HG03469 (cell line): ENCODE measurements around the gene MYLK.
"Not testable (repeated sequence)": the region's sequence is repeated elsewhere in the genome, so short reads cannot be mapped to it uniquely, and the experiment has no call there.

Experiments used
- ATAC-seq: cut with Tn5 transposase; IDR thresholded peaks from one replicate; pipeline ENCODE4 v1.9.1; 2021; ENCODE audit warnings: mild to moderate bottlenecking, moderate library complexity, moderate number of reproducible peaks; ENCODE audit not compliant: unreplicated experiment

Gene MYLK

DNA sequence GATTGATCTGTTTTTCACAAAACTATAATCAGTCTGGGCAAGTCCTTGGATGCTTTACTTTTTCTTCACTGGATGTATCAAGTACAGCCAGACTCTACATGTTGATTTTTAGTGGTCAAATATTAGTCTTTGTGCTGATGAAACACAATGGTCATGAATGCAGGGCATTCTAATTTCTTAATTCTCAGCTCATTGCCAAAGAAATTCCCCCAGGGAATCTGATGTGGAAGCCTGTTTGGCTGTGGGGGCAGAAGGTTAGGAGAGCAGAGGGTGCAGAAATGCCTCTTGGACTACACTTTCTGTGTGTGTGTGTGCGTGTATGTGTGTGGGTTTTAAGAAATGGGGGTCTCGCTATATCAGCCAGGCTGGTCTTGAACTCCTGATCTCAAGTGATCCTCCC lies 250.6 kb downstream of the MYLK start:
- no peak for ATAC-seq

DNA sequence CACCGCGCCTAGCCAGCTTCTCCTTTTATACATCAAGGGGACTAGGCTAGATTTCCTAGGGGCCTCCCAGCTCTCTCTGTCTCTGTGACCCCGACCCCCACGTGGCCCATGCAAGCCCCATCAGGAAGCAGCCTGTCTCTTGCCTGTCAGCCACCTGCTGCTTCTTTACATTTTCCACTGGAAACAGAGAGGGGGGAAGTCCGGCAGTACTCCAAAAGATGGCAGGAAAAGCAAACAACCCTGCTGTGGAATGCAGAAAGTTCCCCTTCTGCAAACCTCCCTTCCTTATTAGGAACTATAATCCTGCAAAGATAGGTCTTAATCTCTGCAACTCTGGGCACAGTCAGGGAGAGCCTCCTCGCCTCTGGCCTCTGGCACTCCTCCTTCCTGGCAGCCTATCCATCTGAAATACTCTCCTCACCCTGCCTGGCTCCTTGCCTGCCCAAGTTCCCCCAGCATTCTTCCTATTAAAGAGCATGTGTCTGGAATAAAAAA lies 251.9 kb downstream of the MYLK start:
- no peak for ATAC-seq

DNA sequence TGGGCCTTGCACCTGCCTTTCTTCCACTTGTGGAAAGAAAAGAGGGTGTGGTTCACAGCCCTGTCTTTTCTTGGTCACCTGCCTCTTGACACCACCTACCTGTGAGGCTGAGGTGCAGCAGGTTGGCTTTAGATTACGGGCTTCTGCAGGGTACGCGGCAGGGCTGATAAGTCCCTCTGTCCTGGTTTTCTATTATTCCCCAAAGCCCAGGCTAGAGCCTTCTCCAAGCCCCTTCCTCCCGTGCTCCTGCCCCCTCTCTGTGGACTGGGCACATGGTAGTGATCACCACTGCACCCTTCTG lies 254.4 kb downstream of the MYLK start:
- no peak for ATAC-seq

DNA sequence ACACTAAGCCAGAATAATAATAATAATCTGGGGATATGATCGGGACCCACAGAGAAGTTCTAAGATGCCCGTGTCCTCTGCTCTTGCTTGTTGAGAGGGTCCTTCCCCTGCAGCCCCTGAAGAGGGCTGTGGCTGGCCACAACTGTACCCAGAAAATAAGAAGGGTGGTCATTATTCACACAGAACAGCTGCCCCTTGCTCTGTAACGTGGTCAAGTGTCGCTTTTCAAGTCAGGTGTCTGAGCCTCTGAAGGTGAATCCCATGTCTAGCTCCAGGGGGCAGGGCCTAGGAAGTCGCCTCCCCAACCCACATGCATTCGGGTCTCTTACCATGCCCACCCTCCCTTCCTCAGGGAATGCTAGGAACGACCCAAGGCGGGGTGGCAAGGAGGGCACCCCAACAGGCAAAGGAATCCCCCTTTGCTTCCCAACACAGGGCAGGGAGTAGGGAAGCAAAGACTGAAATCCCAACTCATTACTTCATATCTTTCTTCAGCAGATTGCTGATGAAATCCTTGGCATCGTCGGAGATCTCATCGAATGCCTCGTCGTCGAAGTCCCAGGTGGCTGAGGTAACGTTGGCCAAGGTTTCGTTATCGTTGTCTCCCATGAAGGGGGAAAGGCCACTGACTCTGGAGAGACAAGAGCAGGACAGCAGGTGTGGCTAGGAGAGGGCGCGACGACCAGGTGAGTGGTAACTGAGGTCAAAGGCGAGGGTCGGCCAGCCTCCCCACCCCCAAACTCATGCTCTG lies 255.0 kb downstream of the MYLK start:
- no peak for ATAC-seq

DNA sequence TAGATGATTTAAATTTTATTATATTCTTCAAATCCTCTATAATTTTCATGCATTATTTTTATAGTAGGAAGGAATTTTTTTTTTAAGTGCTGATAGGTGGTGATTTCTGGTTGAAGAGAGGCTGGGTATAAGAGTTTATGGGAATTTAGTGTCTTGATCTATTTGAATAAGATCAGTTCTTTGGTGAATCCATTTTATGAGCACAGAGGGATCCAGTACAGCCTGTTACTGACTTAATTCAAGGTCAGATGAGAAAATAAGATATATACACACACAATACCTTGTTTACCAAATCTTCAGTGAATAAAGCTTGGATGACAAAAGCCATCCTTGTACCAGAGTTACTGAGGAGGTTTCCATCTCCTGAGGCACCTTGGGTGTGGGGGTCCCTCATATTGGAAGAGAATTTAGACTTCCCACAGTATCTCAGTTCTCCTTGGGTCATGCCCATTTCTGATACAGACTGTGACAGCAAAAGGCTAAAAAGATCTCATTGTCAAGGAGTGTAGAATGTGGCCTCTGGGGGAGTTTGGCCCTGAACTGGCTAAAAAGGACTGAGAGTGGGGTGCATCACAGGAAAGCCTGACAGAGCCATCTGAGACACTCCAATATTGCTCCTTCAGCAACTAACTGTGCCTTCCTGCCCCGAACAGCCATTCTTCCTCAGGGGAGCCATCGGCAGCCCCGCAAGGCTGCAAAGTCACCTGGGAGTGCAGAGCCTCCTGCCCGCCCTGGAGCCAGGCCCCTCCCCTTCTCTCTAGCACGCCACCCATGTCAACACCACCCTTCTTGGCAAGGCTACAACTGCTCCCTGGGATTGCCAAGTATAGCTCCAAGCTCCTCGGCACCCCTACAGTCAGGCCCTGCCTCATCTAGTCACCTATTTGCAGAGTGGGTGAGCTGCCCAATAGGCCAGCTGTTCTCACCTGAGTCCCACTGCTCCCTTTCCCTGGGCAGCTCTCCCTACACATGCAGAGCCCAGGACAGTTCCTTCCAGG lies 256.2 kb downstream of the MYLK start:
- no peak for ATAC-seq

DNA sequence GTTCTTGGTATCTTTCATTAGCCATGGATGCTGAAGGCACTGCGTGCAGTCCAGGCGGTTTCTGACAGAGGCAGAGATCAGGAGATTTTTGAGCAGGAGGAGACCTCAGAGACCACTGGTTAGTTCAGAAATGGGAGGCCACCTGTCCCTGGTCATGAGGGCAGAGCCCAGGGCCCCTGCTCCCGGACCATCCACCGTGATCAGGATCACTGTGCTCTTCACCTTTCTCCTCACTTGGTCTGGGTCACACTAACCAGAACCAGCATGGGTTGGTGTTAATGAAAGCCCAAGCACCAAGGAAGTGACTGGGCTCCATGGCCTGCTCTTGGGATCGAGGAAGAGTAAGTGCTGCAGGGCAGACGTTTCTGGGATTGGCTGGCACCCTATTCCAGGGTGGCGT lies 257.3 kb downstream of the MYLK start:
- no peak for ATAC-seq

DNA sequence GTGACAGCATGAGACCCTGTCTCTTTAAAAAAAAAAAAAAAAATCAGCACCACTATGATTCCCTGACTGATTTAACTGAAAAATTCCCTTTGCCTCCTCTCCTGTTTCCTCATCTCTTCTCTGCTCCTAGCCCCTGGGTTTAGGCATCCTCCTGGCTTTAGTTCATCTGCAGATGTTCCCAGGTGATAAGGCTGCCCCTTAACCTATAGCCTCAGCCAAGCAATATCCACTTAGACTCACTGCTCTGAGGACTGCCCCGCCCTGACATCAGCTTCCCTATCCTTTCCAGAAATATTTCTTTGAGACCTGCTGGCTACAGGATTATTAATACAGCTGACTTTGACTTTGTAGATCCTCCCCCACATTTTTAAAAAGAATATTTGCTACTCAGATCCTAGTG lies 259.8 kb downstream of the MYLK start:
- ATAC-seq = no peak

DNA sequence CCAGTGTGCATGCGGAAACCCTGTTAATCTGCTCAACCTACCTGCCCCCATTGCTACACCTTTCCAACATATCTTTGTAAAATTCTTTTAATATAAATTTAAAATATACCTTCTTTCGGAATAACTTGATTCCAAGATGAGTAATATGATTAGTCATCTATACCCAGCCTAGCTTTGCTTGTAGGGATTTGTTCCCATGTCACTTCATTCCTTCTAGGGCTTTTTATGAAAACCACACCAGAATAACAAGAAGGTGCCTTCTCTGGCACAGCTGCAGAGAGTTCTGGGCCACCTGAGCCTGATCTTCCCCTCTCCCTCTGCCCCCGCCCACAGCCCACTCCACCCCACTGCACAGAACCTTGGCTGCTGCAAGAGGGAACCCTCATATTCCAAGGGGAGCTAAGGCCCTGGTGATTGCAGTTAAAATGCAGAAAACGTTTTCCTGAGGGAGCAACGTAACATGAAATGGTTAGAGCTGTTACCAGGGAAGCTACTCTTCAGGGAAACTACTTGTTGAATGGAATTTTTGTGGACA lies 260.7 kb downstream of the MYLK start:
- no peak for ATAC-seq

DNA sequence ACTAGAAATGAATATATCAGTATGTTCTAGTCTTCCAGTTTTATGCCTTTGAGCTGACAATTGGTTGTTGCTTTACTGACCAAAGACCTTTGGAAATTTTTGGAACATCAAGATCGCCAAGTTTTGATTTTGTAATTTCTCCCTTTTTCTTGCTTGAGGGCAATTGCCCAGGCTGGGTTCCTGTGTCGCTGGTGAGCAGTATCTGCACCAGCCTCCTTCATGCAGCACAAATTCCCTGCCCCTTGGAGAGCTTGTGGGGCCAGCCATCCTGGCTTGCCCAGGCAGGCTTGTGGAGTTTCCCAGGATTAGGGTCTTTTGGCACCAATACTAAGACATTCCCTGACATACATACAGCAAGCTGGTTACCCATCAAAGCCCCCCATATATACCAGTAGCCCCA lies 261.4 kb downstream of the MYLK start:
- ATAC-seq = no peak

DNA sequence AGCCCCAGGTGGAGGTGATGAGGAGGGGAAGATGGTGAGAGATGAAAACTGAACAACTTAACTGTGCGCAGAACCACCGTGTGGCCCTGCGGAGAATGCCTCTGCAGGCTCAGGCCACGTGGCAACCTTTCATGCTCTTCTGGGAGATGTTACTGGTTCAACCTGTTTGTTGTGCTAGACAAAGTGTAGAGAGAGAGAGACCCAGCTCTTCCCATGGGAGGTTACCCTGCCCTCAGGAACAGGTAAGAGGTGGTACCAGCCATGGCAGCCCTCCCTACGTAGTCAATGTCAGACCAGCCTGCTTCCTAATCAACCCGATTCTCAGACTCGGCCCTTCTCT lies 262.3 kb downstream of the MYLK start:
- ATAC-seq = no peak

DNA sequence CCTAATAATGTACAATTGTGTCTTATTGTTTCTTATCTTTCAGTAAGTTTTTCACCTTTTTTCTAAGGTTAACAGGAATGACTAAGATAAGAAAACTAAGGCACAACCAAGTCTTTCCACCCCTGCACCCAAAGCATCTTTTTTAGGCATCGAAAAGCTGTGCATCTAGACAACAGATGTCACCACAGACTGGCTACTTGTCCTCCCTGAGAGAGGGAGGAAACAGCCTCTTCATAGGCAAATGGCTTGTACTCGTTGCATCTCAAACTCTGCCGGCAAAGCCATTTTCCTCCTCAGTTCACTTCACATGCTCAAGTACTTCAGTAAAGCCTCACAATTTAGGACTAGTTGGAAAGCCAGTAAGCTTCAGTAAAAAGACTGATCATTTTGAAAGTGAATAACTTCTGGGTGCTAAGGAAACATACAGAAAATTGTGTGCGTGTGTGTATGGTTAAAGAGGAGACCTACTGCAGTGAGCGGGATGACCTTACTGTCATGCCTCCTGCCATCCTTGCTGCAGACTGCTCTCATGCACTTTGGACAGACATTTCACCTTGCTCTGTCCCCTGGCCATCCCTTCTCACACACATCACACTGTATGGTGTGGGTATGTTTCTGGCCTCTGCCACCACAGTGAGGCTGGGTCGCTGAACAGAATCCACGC lies 262.8 kb downstream of the MYLK start:
- no peak for ATAC-seq

DNA sequence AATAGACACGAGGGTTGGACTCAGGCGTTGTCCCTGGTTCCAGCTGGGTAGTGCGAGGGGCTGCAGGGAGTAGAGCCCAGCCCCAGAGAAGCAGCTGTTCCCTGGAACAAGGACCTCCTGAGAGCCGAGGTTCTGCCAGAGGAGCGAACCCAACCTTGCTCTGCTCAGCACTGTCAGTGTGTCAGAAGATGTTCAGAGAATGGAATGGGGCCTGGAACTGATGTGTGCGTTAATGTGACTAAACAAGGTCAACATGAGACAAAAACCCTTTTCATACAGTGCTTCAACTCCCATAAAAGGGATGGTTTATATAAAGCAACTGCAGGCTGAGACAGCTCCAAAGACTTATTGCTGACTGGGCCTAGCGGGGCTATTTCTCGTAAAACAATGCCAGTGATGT lies 263.8 kb downstream of the MYLK start:
- ATAC-seq = no peak

DNA sequence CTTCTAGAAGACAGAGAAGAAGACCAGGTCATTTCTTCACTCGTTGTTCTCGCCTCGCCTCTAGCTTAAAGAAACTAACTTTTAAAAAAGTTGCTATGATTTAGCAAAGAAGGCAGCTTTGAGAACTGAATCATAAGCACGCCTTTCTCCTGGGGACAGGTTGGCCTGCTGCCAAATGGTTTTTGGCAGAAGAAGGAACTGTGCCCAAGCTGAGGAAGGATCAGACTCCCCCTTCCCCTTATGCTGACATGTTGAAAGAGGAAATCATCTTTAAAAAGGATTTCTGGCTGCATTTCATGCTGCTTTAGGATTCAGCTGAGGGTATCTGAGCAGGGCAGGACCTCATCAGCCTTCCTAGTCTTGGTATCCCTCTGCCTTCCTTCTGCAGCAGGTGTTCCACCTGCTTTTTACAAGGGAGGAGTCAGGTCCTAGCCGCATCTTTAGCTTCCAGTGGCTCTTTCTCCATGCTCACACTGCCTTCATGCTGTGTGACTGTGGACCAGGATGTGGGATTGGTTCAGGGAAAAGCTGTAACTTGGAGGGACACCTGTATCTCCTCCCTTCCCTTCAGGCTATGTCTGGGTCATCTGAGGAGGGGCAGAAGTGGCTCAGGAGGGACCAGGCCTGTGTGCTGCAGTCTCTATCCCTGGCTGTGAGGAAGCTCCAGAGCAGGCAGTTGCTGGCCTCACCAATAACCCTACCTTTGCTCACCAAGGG lies 265.2 kb downstream of the MYLK start:
- no peak for ATAC-seq

DNA sequence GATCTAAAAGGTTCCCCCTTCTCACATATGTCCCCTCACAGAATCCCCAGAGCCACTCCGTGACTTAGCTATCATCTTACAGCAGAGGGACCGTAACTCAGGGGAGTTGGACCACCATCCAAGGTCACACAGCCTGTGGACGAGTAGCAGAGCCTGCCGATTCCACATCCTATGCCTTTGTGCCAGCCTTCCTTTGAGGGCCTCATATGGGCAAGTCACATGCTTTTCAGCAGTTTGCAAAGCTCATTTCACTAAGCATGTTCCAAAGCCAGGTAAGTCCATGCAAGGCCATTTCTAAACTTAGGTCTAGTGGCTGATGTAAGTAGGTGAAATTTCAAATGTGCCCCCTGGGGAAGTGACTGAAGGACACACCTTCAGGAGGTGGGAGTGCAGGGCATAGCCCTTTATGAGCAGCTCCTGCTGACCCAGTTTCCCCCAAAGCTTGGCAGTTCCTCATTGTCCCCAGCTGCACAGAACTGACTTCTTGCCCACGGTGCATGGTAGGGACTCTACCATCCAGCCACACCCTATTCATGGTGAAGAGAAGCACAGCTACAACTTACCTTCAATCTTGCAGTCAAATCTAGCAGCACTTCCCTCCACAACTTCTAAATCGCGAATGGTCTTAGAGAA lies 265.9 kb downstream of the MYLK start:
- no peak for ATAC-seq

DNA sequence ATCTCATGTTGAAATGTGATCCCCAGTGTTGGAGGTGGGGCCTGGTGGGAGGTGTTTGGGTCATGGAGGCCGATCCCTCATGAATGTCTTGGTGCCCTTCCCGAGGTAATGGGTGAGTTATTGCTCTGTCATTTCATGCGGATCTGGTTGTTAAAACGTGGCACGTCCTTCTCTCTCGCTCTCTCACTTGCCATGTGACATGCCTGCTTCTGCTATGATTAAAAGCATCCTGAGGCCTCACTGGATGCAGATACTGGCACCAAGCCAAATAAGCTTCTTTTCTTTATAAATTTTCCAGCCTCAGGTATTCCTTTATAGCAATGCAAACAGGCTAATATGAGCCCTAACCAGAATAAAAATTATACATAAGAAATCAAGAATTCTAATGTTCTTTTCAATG lies 267.5 kb downstream of the MYLK start:
- no peak for ATAC-seq

DNA sequence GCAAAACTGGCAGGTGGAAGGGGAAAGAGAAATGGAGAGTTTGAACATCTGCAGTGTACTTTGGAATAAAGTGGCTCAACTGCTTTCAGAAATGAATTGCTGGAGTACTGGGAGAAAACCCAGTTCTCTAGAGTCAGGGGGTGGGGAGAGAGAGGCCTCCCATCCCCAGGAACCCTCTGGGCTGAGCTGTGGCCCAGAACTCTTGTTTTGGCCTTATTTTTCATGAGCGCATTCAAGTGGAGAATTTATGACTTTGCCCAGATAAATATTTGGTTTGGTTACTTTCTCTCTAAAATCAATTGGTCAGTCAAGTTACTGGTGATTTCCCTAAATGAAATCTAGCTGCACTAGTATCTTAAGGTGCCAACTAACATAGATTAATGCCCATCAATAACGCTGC lies 270.6 kb downstream of the MYLK start:
- no peak for ATAC-seq

DNA sequence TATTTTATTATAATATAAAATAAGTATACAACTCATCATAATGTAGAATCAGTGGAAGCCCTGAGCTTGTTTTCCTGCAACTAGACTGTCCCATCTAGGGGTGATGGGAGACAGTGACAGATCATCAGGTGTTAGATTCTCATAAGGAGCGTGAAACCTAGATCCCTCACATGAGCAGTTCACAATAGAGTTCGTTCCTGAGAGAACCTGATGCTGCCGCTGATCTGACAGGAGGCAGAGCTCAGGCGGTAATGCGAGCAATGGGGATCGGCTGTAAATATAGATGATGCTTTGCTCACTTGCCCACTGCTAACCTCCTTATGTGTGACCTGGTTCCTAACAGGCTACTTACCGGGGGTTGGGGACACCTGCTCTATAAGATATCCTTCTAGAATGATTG lies 272.5 kb downstream of the MYLK start:
- not testable (repeated sequence) for ATAC-seq

DNA sequence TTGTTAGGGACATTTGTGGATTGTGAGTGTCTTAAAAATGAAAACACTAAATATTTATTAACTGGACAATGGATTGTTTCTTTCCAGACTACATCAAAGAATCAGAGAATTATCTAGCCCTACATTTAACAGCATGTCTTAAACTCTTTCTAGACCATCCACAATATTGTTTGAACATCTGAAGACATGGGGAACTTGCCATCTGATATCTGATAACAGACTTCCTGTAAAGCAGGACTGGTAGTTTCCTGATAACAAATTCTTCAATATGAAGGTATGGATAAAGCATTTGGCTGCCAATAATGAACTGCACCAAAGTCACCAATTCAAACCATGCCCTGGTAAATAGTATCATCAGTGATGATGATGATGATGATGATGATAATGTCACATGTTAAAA lies 273.1 kb downstream of the MYLK start:
- ATAC-seq = no peak

DNA sequence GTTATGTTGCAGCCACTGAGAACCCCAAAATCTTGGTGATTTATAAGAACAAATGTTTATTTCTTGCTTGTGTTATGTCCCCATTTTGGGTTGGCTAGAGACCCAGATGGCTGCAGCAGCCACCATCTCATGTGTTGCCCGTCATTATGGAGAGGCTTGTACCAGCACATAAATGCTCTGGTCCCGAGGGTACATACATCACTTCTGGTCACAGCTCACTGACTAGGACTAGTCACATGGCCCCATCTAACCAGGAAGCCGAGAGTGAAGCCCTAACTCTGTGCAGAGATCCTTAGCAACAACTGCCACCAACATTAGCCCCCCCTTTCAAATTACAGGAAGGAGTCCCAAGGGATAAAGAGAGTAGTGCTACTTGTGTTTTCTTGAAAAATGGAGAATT lies 273.8 kb downstream of the MYLK start:
- ATAC-seq = no peak

DNA sequence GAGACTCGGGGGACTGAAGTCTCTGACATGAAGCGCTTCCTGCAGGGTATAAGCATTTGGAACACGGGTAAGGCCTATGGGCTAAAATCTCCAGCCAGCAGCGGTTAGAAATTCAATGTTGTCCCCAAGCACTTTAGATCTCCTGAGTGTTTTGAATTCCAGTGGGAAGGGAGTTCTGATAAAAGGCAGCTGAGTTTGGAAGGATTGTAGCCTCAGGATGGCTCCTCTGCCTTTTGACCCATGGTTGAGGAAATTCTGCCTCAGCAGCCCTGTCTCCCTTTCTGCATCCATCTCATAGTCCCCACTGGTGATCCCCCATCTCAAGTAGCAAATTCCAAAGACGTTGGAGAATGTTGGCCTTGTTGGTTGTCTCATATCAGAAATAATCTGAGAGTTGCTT lies 275.1 kb downstream of the MYLK start:
- no peak for ATAC-seq
